HUES48 (cell line): ENCODE data around the gene ZBTB17.

Experiments
- H3K27ac ChIP-seq: one replicate; pipeline ENCODE4 v1.7.0; 2013; ENCODE audit warnings: low read depth, low read length, inconsistent platforms
- H3K27me3 ChIP-seq: 2 replicates; pipeline ENCODE4 v1.6.1; 2013; ENCODE audit warnings: mild to moderate bottlenecking, low read length; ENCODE audit not compliant: control insufficient read depth, insufficient read depth
- H3K36me3 ChIP-seq: 2 replicates; pipeline ENCODE4 v1.6.1; 2013; ENCODE audit warnings: low read length; ENCODE audit not compliant: control insufficient read depth, insufficient read depth
- H3K4me1 ChIP-seq: 2 replicates; pipeline ENCODE4 v1.6.1; 2013; ENCODE audit warnings: mild to moderate bottlenecking, low read length; ENCODE audit not compliant: control insufficient read depth, insufficient read depth
- H3K4me3 ChIP-seq: 2 replicates; pipeline ENCODE4 v1.5.1; 2013; ENCODE audit warnings: mild to moderate bottlenecking, low read depth, low read length
- H3K9ac ChIP-seq: 2 replicates; pipeline ENCODE4 v1.6.1; 2013; ENCODE audit warnings: mild to moderate bottlenecking, low read depth, low read length, moderate library complexity
- H3K9me3 ChIP-seq: 2 replicates; pipeline ENCODE4 v1.6.1; 2013; ENCODE audit warnings: low read length; ENCODE audit not compliant: control insufficient read depth, insufficient read depth

The ZBTB17 gene

GRCh38 chr1:16017461-16018303 is 41.8 kb upstream of the ZBTB17 start, which contains the start of gene HSPB7:
HSPB7 (minus strand) TSS chr1:16018043; CDS start chr1:16017963, 80 bp downstream.
- Histone ChIP-seq H3K9me3 (no peaks in the 10 kb centered on the region), H3K36me3 (no peaks in the 10 kb centered on the region), H3K27ac (no peak within 1 kb of the TSS), H3K9ac (no peak within 1 kb of the TSS), H3K4me1 (peaks cover 29% of the 10 kb centered on the region; the same call in 1 of the 2 replicates), H3K4me3 (no peak within 1 kb of the TSS), H3K27me3 (peaks cover 10% of the 10 kb centered on the region)

GRCh38 chr1:16017076-16017460 is 41.2 kb upstream of the ZBTB17 start:
- H3K4me1 ChIP-seq: peaks cover 29% of the 10 kb centered on the region

GRCh38 chr1:16015960-16016901 is 40.3 kb upstream of the ZBTB17 start:
- Histone ChIP-seq H3K9ac (no peak overlapping the region), H3K27ac (no peak overlapping the region)

More at GRCh38 chr1:16017076-16017460, 41.2 kb upstream of the ZBTB17 start:
- no peaks in the 10 kb centered on the region for H3K36me3 ChIP-seq
- no peak overlapping the region for H3K27ac ChIP-seq
- no peaks in the 10 kb centered on the region for H3K9me3 ChIP-seq
- H3K27me3 ChIP-seq: peaks cover 5% of the 10 kb centered on the region
- no peak overlapping the region for H3K9ac ChIP-seq
- H3K4me3 ChIP-seq: no peak overlapping the region

DNA sequence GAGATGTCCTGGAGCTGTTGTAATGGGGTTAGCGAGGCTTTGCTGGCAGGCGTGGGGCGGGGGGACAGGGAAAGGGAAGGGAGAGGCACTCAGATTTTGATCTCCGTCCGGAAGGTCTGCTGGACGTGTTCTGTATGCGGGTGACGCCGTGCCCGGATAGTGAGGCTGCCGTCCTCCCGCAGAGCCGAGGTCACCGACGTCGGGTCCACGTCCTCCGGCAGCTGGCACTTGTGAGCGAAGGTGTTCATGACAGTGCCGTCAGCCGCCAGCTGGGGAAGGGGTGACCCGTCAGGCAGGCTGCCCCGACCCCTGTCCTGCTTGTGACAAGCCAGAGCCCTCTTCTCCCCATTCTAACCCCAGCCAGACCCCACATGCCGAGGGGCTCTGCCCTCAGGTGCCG is 39.6 kb upstream of the ZBTB17 start:
- H3K4me3 ChIP-seq: no peak overlapping the region
- no peak overlapping the region for H3K9ac ChIP-seq
- no peaks in the 10 kb centered on the region for H3K36me3 ChIP-seq
- no peaks in the 10 kb centered on the region; the same call in 1 of the 2 replicates for H3K27me3 ChIP-seq
- H3K9me3 ChIP-seq: no peaks in the 10 kb centered on the region
- H3K4me1 ChIP-seq: peaks cover 29% of the 10 kb centered on the region
- H3K27ac ChIP-seq: no peak overlapping the region

More at GRCh38 chr1:16015960-16016901, 40.3 kb upstream of the ZBTB17 start:
- H3K27me3 ChIP-seq: no peaks in the 10 kb centered on the region; the same call in 1 of the 2 replicates
- H3K36me3 ChIP-seq: no peaks in the 10 kb centered on the region
- no peaks in the 10 kb centered on the region for H3K9me3 ChIP-seq
- peaks cover 29% of the 10 kb centered on the region for H3K4me1 ChIP-seq
- no peak overlapping the region for H3K4me3 ChIP-seq

DNA sequence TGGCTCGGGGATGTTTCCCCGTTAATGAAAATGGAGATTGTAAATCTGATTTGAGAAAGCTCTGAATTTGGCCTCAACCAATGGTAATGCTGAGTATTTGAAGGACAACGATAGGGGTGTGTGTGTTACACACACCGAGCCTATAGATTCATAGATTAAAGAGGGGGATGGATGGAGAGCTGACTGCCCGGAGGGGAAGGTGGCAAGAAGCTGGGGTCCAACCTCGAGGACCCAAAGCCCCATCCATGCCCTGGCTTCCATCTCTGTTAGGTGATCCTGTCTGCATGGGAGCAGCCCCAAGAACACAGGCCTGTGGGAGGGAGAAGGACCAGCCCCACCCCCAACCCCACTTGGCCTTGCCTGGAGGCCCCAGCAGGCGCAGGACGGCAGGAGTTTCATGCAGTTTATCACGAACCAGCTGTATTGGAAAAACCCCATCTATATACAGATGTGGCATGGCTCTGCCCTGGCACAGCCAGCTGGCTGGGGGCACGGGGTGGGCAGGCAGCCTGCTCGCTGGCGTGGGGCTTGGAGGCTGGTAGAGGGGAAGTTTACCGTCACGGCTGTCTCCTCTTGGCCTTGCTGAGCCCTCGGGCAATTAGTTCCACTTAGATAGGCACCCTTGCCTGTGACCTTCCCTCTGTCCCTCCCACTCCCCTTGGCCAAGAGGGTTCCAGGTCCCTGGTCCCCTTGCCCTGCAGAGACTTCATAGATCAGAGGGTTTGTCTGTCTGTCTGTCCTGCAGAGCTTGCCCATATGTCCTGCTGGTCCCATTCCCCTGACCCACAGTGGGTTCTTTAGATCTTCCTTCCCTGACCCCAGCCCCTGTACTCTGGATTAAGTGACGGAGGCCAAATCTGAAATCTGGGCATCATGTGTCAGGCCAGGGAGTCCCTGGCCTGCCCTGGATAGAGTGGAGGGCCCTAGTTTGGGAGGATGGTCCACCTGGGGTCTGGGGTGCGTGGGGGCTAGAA is 38.9 kb upstream of the ZBTB17 start:
- no peak overlapping the region for H3K9ac ChIP-seq
- peaks cover 29% of the 10 kb centered on the region for H3K4me1 ChIP-seq
- no peak overlapping the region for H3K4me3 ChIP-seq
- no peaks in the 10 kb centered on the region for H3K27me3 ChIP-seq
- no peaks in the 10 kb centered on the region for H3K9me3 ChIP-seq
- H3K36me3 ChIP-seq: no peaks in the 10 kb centered on the region
- H3K27ac ChIP-seq: no peak overlapping the region

GRCh38 chr1:16013908-16014258 is 38.0 kb upstream of the ZBTB17 start:
- Histone ChIP-seq H3K36me3 (no peaks in the 10 kb centered on the region), H3K4me1 (peaks cover 29% of the 10 kb centered on the region), H3K27me3 (no peaks in the 10 kb centered on the region), H3K4me3 (0 out of 2 replicates have a peak overlapping the region, but pooled peaks have one; percentile 41), H3K9ac (no peak overlapping the region), H3K27ac (no peak overlapping the region), H3K9me3 (no peaks in the 10 kb centered on the region)

DNA sequence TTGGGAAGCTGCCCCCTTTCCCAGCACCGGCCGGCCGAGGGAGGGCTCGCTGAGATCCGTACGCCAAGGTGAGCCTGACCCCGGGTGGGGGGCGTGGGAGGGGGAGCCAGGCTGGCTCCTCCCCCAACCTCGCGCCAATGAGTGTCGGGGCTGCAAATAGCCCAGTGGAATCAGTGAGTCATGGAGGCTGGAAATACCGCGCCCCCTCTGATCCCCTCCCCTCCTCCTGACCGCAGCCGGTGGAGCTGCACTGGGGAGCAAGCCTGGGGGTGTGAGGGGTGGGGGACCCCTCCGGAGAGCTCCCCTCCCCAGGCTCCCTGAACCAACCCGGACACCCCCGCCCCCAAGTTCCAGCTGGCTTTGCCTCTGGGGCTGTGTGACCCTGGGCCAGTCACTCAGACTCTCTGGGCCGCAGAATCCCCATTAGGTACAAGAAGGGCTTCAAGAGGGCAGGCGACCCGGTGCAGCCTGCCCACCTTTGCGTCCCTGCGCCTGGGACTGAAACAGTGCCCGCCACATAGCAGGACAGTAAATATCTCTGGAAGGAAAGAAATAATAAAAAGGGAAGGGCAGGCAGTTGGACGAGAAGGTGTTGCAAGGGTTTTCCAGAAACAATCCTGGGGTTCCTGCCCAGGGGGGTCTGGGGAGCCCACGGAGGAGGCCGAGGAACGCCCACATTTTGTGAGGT is 37.5 kb upstream of the ZBTB17 start:
- Histone ChIP-seq H3K9ac (no peak overlapping the region), H3K4me1 (peaks cover 29% of the 10 kb centered on the region), H3K27ac (peak overlapping the region; percentile 87), H3K36me3 (no peaks in the 10 kb centered on the region), H3K9me3 (no peaks in the 10 kb centered on the region), H3K4me3 (peak overlapping the region; percentile 41), H3K27me3 (no peaks in the 10 kb centered on the region)

GRCh38 chr1:16012590-16013219 is 36.8 kb upstream of the ZBTB17 start:
- peak overlapping the region; percentile 41 for H3K4me3 ChIP-seq

DNA sequence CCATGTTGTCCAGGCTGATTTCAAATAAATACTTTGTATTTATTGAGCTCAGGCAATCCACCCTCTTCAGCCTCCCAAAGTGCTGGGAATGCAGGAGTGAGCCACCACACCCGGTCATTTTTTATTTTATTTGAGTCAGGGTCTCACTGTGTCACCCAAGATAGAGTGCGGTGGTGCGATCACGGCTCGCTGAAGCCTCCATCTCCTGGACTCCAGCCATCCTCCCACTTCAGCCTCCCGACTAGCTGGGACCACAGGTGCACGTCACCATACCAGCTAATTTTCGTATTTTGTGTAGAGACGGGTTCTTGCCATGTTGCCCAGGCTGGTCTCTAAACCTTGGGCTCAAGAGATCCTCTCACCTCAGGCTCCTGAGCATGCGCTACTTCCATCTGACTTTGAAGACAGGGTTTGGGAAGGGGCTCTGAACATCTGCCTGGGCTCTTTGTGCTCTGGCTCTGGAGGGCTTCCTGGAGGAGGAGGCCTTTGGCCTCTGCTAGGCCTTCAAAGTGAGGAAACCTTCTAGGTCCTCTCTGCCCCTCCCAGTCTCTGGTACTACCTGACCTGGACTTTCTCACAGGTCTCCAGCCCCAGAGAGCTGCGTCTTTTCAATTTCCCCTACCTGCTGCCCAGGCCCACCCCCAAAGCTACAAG is 36.2 kb upstream of the ZBTB17 start:
- Histone ChIP-seq H3K27me3 (no peaks in the 10 kb centered on the region), H3K36me3 (no peaks in the 10 kb centered on the region), H3K4me1 (peaks cover 25% of the 10 kb centered on the region), H3K27ac (peak overlapping the region; percentile 87), H3K4me3 (peak overlapping the region; percentile 41), H3K9ac (no peak overlapping the region), H3K9me3 (no peaks in the 10 kb centered on the region)

More at GRCh38 chr1:16012590-16013219, 36.8 kb upstream of the ZBTB17 start:
- Histone ChIP-seq H3K9ac (no peak overlapping the region), H3K36me3 (no peaks in the 10 kb centered on the region), H3K9me3 (no peaks in the 10 kb centered on the region), H3K4me1 (peaks cover 29% of the 10 kb centered on the region), H3K27ac (peak overlapping the region; percentile 87), H3K27me3 (no peaks in the 10 kb centered on the region)
